ENCODE measurements around the gene CYB5R4.

DNA sequence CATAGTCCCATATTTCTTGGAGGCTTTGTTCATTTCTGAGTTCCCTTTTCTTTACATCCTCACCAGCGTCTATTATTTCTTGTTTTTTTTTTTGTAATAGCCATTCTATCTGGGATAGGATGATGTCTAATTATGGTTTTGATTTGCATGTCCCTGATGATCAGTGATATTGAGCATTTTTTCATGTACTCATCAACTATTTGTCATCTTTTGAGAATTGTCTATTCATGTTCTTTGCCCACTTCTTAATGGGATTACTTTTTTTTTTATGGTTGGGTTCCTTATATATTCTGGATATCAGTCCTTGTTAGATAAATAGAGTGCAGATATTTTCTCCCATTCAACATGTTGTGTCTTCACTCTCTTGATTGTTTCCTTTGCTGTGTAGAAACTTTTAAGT is 42.1 kb downstream of the CYB5R4 start:
- TF ChIP-seq EZH2 (IDR thresholded peaks at IDR 0.05; ENCODE audit: insufficient read depth, poor library complexity, severe bottlenecking) (no peak), EZH2phosphoT487 (IDR thresholded peaks at IDR 0.05; ENCODE audit: insufficient read depth, low read depth) (no peak)
